GM21576 (cell line): ENCODE measurements around the gene VWA8.
"Not testable (repeated sequence)": the region's sequence is repeated elsewhere in the genome, so short reads cannot be mapped to it uniquely, and the experiment has no call there.

ENCODE experiments used
- ATAC-seq: cut with Tn5 transposase; IDR thresholded peaks from one replicate; pipeline ENCODE4 v1.9.1; 2021; ENCODE audit warnings: mild to moderate bottlenecking, moderate library complexity; ENCODE audit not compliant: unreplicated experiment

The VWA8 gene

DNA sequence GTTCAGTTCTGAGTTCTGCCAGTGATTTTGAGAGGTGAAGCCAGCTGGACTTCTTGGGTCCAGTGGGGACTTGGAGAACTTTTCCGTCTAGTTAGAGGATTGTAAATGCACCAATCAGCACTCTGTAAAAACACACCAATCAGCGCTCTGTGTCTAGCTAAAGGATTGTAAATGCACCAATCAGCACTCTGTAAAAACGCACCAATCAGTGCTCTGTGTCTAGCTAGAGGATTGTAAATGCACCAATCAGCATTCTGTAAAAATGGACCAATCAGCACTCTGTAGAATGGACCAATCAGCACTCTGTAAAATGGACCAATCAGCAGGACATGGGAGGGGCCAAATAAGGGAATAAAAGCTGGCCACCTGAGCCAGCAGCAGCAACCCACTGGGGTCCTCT is 418.1 kb downstream of the VWA8 start:
- ATAC-seq: not testable (repeated sequence)

DNA sequence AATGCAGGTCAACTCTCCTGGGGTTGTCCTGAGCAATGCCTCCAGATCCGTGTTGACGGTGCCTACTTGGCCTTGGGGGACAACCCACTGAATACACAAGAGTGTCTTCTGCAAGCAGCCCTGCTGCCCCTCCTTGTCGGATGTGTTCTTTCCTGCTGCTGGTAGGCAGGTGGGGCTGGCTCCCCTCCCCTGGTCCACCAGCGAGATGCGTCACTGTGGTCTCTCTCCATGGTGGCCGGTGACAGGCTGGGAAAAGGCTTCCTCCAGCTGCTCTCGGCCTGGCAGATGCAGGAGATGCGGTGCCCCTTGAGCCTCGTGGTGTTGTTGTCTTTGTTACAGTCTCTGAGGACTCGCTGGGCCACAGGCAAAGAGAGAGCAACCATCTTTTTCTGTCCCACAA is 418.6 kb downstream of the VWA8 start:
- no peak for ATAC-seq

DNA sequence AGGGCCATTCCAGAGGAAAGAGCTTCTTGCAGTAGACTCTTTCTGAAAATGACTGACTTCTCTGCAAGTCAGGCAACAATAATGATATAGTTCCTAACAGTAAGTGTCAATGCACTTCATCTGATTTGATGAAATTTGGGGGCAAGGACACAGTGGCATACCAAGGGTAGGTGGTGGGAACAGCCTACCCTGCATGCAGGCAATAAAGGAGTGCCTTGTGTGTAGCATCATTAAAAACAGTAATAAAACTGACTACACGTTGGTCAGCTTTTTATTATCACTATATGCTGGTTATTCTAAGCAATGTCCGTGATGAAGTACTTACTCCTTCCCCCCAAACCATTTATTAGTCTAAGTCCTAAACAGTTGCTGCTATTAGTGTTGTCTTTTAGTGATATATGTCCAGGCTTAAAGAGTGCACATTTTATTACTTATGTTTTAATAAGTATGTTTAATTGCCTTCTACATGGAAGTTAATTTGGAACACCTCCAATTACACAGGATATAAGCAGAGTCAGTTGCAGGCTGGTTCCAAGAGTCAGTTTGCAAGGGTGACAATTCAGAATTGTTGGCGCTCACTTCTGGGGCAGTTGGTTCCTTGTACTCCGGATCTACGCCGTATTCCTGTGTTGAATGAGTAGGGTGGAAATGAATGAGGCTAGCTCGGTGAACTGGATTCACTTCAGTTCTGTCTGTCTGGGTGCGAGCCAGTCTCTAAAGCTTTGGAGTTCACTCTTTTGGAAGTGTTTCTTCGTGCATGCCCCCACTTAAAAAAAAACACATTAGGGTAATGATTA is 419.6 kb downstream of the VWA8 start:
- no peak for ATAC-seq

DNA sequence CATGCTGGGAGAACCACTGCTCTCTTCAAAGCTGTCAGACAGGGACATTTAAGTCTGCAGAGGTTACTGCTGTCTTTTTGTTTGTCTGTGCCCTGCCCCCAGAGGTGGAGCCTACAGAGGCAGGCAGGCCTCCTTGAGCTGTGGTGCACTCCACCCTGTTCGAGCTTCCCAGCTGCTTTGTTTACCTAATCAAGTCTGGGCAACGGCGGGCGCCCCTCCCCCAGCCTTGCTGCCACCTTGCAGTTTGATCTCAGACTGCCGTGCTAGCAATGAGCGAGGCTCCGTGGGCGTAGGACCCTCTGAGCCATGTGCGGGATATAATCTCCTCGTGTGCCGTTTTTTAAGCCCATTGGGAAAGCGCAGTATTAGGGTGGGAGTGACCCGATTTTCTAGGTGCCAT is 420.7 kb downstream of the VWA8 start:
- ATAC-seq: not testable (repeated sequence)

DNA sequence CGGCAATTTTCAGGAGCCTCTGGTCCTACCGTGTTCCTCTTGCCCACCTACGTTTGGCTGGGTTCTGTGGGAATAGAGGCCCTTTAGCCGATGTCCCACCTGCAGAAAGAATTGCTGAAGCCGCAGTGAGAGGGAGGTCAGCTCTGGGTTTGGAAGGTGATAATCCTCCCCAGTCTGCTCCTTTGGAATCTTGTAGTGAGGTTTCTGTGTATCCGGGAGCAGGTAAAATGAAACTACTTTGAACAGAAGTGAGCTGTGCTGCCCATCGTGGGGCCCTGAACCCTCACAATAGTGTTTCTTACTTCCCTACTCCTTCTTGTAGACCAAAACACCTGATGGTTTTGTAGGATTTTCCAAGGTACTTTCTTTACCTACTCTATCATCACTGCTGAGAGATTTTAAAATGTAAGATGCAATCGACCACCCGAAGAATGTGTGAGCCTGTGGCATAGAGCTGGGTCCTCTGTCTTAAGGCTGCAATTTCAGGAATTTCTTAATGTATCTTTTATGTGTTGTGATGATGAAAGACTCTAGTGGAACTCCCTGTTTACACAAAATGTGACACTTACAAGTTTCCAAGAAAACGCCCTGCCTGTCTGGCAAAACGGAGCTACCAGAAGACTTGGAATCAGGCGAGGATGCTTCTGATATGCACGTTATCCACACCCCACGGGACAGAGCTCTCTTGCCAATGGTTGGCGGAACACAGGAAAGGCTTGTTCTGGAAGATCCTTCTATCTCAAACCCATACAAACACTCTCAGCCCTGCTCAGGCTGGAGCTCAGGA is 427.4 kb downstream of the VWA8 start:
- no peak for ATAC-seq

DNA sequence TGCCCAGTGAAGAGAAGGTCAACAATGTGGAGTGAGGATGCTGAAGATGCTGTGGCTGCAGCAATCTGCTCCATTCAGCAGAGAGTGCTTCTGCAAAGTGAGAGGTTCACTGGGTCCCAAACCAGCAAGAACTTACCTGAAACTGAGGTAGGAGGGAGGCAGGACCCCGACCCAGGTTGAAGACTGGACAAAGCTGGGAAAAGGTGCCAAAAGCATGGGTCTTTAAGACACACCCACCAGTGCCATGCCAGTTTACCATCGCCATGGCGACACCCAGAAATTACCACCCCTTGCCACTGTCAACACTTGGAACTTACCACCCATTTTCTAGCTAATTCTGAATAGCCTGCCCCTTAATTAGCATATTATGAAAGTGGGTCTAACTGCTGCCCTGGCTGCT is 432.9 kb downstream of the VWA8 start:
- no peak for ATAC-seq

DNA sequence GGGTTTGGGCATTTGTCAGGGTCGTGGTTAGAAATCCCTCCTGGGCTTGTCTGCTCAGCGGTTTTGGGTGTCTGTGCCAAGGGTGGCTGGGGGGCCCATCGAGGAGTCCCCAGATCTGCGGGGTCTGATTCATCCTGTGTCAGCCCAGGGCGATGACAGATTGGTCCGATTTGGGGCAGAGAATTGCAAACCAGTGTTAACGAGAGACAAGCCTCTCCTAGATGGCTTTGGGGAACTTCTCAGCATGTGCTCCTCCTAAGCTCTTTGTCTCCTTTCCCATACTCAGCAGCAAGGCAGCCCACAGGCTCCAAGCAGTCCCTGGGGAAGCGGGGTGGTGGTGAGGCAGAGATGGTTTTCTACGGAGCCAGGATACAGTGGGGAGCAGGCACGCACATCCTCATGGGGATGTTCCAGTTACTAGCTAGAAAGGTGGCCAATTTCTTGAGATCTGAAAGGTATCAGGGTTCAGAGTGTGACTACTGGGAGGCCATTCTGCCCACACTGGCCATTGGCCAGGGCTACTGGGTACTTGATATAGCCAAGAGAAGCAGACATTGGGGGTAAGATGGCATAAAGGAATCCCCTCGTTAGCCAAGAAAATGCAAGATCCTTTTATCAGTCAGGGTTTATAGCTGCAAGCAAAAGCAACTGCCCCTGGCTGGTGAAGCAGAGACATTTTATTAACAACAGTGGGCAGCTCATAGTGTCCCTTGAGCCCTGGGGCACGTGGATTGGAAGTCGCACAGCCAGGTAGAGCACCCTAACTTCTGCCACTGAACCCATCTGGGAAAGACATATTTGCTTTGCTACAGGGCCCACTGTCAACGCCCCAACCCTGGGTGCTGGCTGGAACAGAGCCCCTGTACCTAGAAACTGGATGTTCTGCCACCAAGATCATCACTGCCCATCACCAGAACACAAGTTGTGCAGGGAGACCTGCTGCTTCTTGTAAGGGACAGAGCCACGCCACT is 440.0 kb downstream of the VWA8 start:
- ATAC-seq: no peak

DNA sequence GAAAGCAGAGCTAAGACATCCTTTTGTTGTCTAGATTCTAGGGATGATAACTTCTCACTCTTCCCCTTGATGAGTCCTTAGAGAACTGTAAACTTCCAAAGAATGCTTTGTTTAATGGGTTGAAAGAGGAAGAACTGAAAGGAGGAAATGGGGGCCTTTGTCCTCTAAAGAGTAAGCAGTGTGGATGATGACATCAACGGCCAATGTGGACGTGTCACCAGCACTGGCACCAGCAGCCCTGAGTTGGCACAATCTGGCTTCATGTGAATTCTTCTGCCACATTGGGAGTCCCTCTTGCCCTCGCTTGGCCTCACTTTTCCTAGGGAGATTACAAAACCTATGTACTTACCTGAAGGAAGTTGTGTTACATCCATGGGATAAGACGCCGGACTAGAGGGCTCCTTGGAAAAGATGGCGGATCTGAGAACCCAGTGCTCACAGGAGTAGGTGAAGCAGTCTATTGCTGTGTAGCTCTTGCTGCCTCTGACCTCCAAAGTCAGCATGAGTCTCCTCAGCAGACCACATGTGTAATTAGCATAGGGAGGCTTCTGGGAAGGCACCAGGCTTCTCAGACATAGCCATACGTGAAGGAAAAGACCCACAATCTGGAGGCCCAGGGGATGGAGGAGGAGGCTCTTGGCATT is 440.8 kb downstream of the VWA8 start:
- no peak for ATAC-seq
